ENCODE data around the gene VPS45. TPM values are rescaled to one million over a fixed set of nuclear protein-coding genes. Genes with fewer than 3 reads are reported as not detected.

Gene VPS45, protein sequence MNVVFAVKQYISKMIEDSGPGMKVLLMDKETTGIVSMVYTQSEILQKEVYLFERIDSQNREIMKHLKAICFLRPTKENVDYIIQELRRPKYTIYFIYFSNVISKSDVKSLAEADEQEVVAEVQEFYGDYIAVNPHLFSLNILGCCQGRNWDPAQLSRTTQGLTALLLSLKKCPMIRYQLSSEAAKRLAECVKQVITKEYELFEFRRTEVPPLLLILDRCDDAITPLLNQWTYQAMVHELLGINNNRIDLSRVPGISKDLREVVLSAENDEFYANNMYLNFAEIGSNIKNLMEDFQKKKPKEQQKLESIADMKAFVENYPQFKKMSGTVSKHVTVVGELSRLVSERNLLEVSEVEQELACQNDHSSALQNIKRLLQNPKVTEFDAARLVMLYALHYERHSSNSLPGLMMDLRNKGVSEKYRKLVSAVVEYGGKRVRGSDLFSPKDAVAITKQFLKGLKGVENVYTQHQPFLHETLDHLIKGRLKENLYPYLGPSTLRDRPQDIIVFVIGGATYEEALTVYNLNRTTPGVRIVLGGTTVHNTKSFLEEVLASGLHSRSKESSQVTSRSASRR
- 10 to 100 TPM; 36.5 to 78.9 (median 54.2) TPM for total RNA-seq
- 10 to 100 TPM; 49.2 to 67.4 (median 59.2) TPM for polyA plus RNA-seq
- long read RNA-seq, donor 1, transcript VPS45-202 (15 exons, 2,790 nt) = major isoform, 14 of 38 reads
- long read RNA-seq, donor 1, partial matches to known transcripts = 17 of 38 reads
- long read RNA-seq, donor 1, other reads (novel, unspliced or antisense) = 0 of 38 reads
- long read RNA-seq, donor 2, transcript VPS45-202 (15 exons, 2,790 nt) = major isoform, 9 of 17 reads
- long read RNA-seq, donor 2, partial matches to known transcripts = 5 of 17 reads
- long read RNA-seq, donor 2, other reads (novel, unspliced or antisense) = 0 of 17 reads
- long read RNA-seq, donor 3, transcript VPS45-202 (15 exons, 2,790 nt) = major isoform, 13 of 15 reads
- long read RNA-seq, donor 3, partial matches to known transcripts = 0 of 15 reads
- long read RNA-seq, donor 3, other reads (novel, unspliced or antisense) = 0 of 15 reads
- long read RNA-seq, donor 4, transcript VPS45-202 (15 exons, 2,790 nt) = major isoform, 20 of 26 reads
- long read RNA-seq, donor 4, partial matches to known transcripts = 2 of 26 reads
- long read RNA-seq, donor 4, other reads (novel, unspliced or antisense) = 2 of 26 reads
- long read RNA-seq, donor 5, transcript VPS45-202 (15 exons, 2,790 nt) = major isoform, 54 of 70 reads
- long read RNA-seq, donor 5, partial matches to known transcripts = 2 of 70 reads
- long read RNA-seq, donor 5, other reads (novel, unspliced or antisense) = 9 of 70 reads
- long read RNA-seq, donor 6, transcript VPS45-202 (15 exons, 2,790 nt) = major isoform, 12 of 24 reads
- long read RNA-seq, donor 6, partial matches to known transcripts = 4 of 24 reads
- long read RNA-seq, donor 6, other reads (novel, unspliced or antisense) = 6 of 24 reads
- long read RNA-seq, donor 7, partial matches to known transcripts = 0 of 6 reads
- long read RNA-seq, donor 7, other reads (novel, unspliced or antisense) = 0 of 6 reads
- long read RNA-seq, donor 8, transcript VPS45-202 (15 exons, 2,790 nt) = major isoform, 14 of 22 reads
- long read RNA-seq, donor 8, partial matches to known transcripts = 5 of 22 reads
- long read RNA-seq, donor 8, other reads (novel, unspliced or antisense) = 0 of 22 reads
- long read RNA-seq, donor 9, transcript VPS45-202 (15 exons, 2,790 nt) = major isoform, 13 of 17 reads
- long read RNA-seq, donor 9, partial matches to known transcripts = 0 of 17 reads
- long read RNA-seq, donor 9, other reads (novel, unspliced or antisense) = 0 of 17 reads
- long read RNA-seq, donor 10, partial matches to known transcripts = 0 of 5 reads
- long read RNA-seq, donor 10, other reads (novel, unspliced or antisense) = 0 of 5 reads

DNA sequence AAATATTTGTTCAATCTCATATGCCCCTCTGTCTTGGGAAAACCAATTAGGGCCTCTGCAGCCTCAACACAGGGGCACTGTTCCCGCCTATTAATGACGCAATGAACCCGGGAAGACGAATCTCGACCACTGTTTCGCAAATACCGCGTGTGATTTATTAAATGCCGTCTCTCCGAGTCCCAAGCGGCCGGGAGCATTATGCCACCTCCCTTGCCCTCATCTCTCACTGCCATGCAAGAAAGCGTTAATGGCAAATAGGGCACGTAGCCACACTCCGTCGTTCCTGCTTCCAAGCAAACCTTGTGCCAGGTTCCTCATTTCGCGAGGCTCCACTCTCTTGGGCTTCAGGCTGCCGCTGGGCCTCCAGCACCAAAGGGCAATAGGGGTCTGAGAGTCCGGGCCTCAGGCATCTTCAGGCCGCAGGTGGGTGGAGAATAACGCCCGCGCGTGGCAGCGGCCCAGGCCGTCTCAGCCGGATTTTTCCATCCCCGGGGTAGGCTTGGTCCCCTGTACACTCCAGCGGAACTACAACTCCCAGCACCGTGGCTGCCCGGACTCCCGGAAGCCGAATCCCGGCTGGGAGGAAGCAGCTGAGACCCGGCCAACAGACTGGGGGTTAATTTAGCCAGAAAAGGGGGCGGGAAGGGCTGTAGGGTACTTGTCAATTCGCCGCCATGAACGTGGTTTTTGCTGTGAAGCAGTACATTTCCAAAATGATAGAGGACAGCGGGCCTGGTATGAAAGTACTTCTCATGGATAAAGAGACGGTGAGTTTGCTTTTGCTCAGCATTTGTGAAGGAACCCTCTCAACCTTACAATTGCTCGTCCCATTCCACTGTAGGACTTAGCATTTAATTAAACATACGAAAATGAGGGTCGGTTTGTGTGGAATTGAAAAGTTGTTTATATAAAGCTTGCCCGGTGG, at the start of gene VPS45:
Gene VPS45, plus strand, starts transcription at position 593 of the 925 bp plus-strand sequence. Its CDS starts 82 bp downstream, at position 675.
- H3K9me3 ChIP-seq (replicated peaks in 1 of 3) = no peaks in the 10 kb centered on the region
- H3K36me3 ChIP-seq (replicated peaks in 1 of 2) = peaks cover 0 to 13% of the 10 kb centered on the region in 2 donors
- intact Hi-C loops (cut with DNase I) = no loop called here
- peaks cover 11 to 35% of the 10 kb centered on the region in 2 donors for H3K4me1 ChIP-seq (replicated peaks in 1 of 2)
- WGBS, 4 donors = 0 to 1% (median 1%) methylated on average over 19 to 46 of the region's 46 CpGs
- no peaks in the 10 kb centered on the region for H3K27me3 ChIP-seq
- H3K4me3 ChIP-seq = peak within 1 kb of the TSS; percentile 10 to 68 (median 52)
- peak; percentile 88 to 96 (median 93) for DNase-seq
- peak within 1 kb of the TSS; percentile 81 to 98 (median 96) for H3K27ac ChIP-seq
- TF ChIP-seq, protein P1, sequence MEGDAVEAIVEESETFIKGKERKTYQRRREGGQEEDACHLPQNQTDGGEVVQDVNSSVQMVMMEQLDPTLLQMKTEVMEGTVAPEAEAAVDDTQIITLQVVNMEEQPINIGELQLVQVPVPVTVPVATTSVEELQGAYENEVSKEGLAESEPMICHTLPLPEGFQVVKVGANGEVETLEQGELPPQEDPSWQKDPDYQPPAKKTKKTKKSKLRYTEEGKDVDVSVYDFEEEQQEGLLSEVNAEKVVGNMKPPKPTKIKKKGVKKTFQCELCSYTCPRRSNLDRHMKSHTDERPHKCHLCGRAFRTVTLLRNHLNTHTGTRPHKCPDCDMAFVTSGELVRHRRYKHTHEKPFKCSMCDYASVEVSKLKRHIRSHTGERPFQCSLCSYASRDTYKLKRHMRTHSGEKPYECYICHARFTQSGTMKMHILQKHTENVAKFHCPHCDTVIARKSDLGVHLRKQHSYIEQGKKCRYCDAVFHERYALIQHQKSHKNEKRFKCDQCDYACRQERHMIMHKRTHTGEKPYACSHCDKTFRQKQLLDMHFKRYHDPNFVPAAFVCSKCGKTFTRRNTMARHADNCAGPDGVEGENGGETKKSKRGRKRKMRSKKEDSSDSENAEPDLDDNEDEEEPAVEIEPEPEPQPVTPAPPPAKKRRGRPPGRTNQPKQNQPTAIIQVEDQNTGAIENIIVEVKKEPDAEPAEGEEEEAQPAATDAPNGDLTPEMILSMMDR (IDR thresholded peaks at IDR 0.05) = peak in 4 of 6 experiments; percentile 8 to 59 (median 43)
- peak; percentile 27 to 70 for TF ChIP-seq POLR2A (IDR thresholded peaks at IDR 0.05)

DNA sequence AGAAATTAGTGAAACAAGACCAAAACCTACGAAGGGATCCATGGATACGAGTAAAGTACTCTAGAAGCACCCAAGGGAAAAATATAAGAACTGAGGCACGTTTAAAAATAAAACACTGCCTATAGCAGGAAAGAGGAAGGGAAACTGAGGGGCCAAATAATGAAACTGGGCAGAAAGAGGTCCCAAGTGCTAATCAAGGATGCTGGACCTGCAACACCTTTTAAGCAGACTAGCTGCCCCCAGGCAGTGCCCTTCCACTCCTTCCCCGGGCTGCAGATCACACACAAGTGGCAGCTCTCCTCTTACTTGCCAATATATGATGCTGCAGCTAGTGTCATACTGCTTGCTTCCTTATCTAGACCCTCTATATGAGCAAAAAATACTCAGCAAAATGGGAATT, 49.4 kb upstream of the VPS45 start:
- TF ChIP-seq, protein P1 (IDR thresholded peaks at IDR 0.05) = no peak
- TF ChIP-seq POLR2A (IDR thresholded peaks at IDR 0.05) = no peak
- no peaks in the 10 kb centered on the region for H3K4me1 ChIP-seq (replicated peaks in 1 of 2)
- no peak for DNase-seq
- intact Hi-C loops (cut with DNase I) = no loop called here
- no peak overlapping the region for H3K27ac ChIP-seq
- H3K4me3 ChIP-seq = no peak overlapping the region
- no peaks in the 10 kb centered on the region for H3K36me3 ChIP-seq (replicated peaks in 1 of 2)
- WGBS, 4 donors = 78 to 83% (median 82%) methylated on average over 4 of the region's 4 CpGs
- no peaks in the 10 kb centered on the region for H3K27me3 ChIP-seq
- no peaks in the 10 kb centered on the region for H3K9me3 ChIP-seq (replicated peaks in 1 of 3)

DNA sequence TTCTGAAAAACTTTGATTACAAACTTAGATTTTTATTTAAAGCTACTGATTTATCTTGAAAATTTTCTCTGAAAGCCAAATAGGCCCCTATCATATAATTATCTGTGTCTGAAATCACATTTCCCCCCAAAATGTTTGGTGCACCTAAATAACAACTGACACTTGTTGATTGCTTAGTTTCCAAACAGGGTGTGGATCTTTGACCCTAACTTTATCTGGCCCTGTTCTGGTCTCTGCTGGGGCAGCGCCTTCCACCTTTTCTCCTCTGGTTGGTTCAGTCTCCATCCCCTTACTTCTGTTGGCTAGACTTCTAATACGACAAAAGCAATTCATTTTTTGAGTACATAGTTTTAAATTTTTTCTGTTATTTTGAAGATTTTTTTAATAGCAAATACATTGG, 46.9 kb upstream of the VPS45 start:
- Histone ChIP-seq H3K27ac (no peak overlapping the region), H3K4me3 (no peak overlapping the region), H3K36me3 (replicated peaks in 1 of 2) (no peaks in the 10 kb centered on the region), H3K4me1 (replicated peaks in 1 of 2) (no peaks in the 10 kb centered on the region), H3K27me3 (no peaks in the 10 kb centered on the region), H3K9me3 (replicated peaks in 1 of 3) (no peaks in the 10 kb centered on the region)
- TF ChIP-seq POLR2A (IDR thresholded peaks at IDR 0.05) = no peak
- TF ChIP-seq, protein P1 (IDR thresholded peaks at IDR 0.05) = no peak
- 86 to 97% (median 94%) methylated on average over 2 of the region's 2 CpGs for WGBS, 4 donors
- intact Hi-C loops (cut with DNase I) = no loop called here
- no peak for DNase-seq
